ENCODE measurements around the gene SLC9A8. TPM values are rescaled to one million over a fixed set of nuclear protein-coding genes. Genes with fewer than 3 reads are reported as not detected.
"Not testable (repeated sequence)": the region's sequence is repeated elsewhere in the genome, so short reads cannot be mapped to it uniquely, and the experiment has no call there.

The SLC9A8 gene
- 5.0 TPM for polyA plus RNA-seq (2012; ENCODE audit: missing spikeins)

GRCh38 chr20:49812507-49813304 is at the start of gene SLC9A8:
Gene SLC9A8 (plus strand): TSS chr20:49812828. CDS start chr20:49812923, 95 bp downstream.
- FAIRE-seq: peak; percentile 75
- TF ChIP-seq TAF1 (IDR thresholded peaks at IDR 0.05; ENCODE audit: borderline replicate concordance, low read depth, low read length) (peak; percentile 63; the same call in 1 of the 2 replicates), POLR2A (IDR thresholded peaks at IDR 0.05; ENCODE audit: low read depth, low read length) (peak; percentile 75), POLR2AphosphoS5 (IDR thresholded peaks at IDR 0.05; ENCODE audit: low read depth, low read length) (peak; percentile 44; the same call in 1 of the 2 replicates)

GRCh38 chr20:49762940-49763766 is 49.5 kb upstream of the SLC9A8 start:
- FAIRE-seq: no peak
- TF ChIP-seq POLR2A (IDR thresholded peaks at IDR 0.05; ENCODE audit: low read depth, low read length) (no peak), POLR2AphosphoS5 (IDR thresholded peaks at IDR 0.05; ENCODE audit: low read depth, low read length) (no peak), TAF1 (IDR thresholded peaks at IDR 0.05; ENCODE audit: borderline replicate concordance, low read depth, low read length) (no peak)

More at GRCh38 chr20:49812507-49813304, at the start of gene SLC9A8:
- DNase-seq (ENCODE audit: insufficient read length): peak; percentile 76

GRCh38 chr20:49765413-49765736 is 47.3 kb upstream of the SLC9A8 start:
- FAIRE-seq: no peak
- no peak for DNase-seq (ENCODE audit: insufficient read length)
- no peak for TF ChIP-seq POLR2AphosphoS5 (IDR thresholded peaks at IDR 0.05; ENCODE audit: low read depth, low read length)
- TF ChIP-seq TAF1 (IDR thresholded peaks at IDR 0.05; ENCODE audit: borderline replicate concordance, low read depth, low read length): no peak
- no peak for TF ChIP-seq POLR2A (IDR thresholded peaks at IDR 0.05; ENCODE audit: low read depth, low read length)

More at GRCh38 chr20:49762940-49763766, 49.5 kb upstream of the SLC9A8 start:
- no peak for DNase-seq (ENCODE audit: insufficient read length)

- FAIRE-seq (no peak), DNase-seq (ENCODE audit: insufficient read length) (no peak)
- TF ChIP-seq POLR2AphosphoS5 (IDR thresholded peaks at IDR 0.05; ENCODE audit: low read depth, low read length) (no peak), POLR2A (IDR thresholded peaks at IDR 0.05; ENCODE audit: low read depth, low read length) (no peak), TAF1 (IDR thresholded peaks at IDR 0.05; ENCODE audit: borderline replicate concordance, low read depth, low read length) (no peak)
These were observed 46.6 kb upstream of the SLC9A8 start for GRCh38 chr20:49765846-49766541.

GRCh38 chr20:49766979-49767521 is 45.6 kb upstream of the SLC9A8 start:
- DNase-seq (ENCODE audit: insufficient read length) (no peak), FAIRE-seq (no peak)
- TF ChIP-seq POLR2A (IDR thresholded peaks at IDR 0.05; ENCODE audit: low read depth, low read length): no peak
- TF ChIP-seq POLR2AphosphoS5 (IDR thresholded peaks at IDR 0.05; ENCODE audit: low read depth, low read length): no peak
- no peak for TF ChIP-seq TAF1 (IDR thresholded peaks at IDR 0.05; ENCODE audit: borderline replicate concordance, low read depth, low read length)

- no peak for DNase-seq (ENCODE audit: insufficient read length)
- no peak for FAIRE-seq
- TF ChIP-seq TAF1 (IDR thresholded peaks at IDR 0.05; ENCODE audit: borderline replicate concordance, low read depth, low read length): no peak
- no peak for TF ChIP-seq POLR2AphosphoS5 (IDR thresholded peaks at IDR 0.05; ENCODE audit: low read depth, low read length)
- TF ChIP-seq POLR2A (IDR thresholded peaks at IDR 0.05; ENCODE audit: low read depth, low read length): no peak
These were observed 44.2 kb upstream of the SLC9A8 start for GRCh38 chr20:49768204-49769047.

GRCh38 chr20:49769048-49769581 is 43.5 kb upstream of the SLC9A8 start:
- TF ChIP-seq TAF1 (IDR thresholded peaks at IDR 0.05; ENCODE audit: borderline replicate concordance, low read depth, low read length) (no peak), POLR2AphosphoS5 (IDR thresholded peaks at IDR 0.05; ENCODE audit: low read depth, low read length) (no peak), POLR2A (IDR thresholded peaks at IDR 0.05; ENCODE audit: low read depth, low read length) (no peak)
- FAIRE-seq: no peak
- no peak for DNase-seq (ENCODE audit: insufficient read length)

- FAIRE-seq: no peak
- DNase-seq (ENCODE audit: insufficient read length): no peak
- TF ChIP-seq POLR2A (IDR thresholded peaks at IDR 0.05; ENCODE audit: low read depth, low read length) (no peak), POLR2AphosphoS5 (IDR thresholded peaks at IDR 0.05; ENCODE audit: low read depth, low read length) (no peak), TAF1 (IDR thresholded peaks at IDR 0.05; ENCODE audit: borderline replicate concordance, low read depth, low read length) (no peak)
These were observed 42.0 kb upstream of the SLC9A8 start for GRCh38 chr20:49770634-49771033.

GRCh38 chr20:49774213-49774612 is 38.4 kb upstream of the SLC9A8 start:
- not testable (repeated sequence) for FAIRE-seq; DNase-seq (ENCODE audit: insufficient read length)

- no peak for TF ChIP-seq POLR2AphosphoS5 (IDR thresholded peaks at IDR 0.05; ENCODE audit: low read depth, low read length)
- FAIRE-seq (no peak), DNase-seq (ENCODE audit: insufficient read length) (no peak)
These were observed 37.4 kb upstream of the SLC9A8 start for GRCh38 chr20:49775229-49775693.
